ENCODE measurements around the gene HSPA4L.

Gene HSPA4L

DNA sequence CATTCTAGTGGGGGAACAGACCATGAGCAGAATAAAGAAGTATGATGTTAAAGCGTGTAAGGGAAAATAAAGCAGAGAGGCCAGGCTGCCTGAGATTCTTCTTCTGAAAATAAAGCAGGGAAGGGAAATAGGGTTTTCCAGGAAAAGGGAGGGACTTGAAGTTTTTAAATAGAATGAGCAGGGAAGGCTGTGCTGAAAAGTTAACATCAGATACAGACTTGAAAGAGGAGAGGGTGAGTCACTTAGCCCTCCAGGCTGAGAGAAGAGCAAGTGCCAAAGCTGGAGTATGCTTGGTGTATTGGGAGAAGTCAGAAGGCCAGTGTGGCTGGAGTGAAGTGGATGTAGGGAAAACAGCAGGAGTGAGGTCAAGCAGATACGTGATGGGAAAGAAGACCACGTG lies 88.6 kb downstream of the HSPA4L start:
- peak; percentile 31 for DNase-seq

DNA sequence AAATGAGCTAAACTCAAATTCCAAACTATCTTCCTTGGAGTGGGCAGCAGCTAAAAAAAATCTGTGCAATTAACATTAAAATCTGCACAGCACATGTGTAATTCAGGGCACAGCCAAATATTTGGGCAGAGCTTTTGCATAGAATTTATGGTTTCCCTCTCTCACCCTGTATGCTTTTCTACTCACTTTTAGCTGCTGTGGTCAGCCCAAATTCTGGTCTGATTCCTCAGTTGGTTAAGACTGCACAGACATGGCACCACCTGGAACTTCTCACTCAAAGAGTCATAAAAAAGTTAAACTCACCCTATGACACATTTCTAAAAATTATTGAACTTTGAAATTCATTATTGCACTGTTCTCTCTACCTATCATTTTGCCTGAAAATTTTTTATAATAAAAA lies 93.7 kb downstream of the HSPA4L start:
- DNase-seq: no peak

DNA sequence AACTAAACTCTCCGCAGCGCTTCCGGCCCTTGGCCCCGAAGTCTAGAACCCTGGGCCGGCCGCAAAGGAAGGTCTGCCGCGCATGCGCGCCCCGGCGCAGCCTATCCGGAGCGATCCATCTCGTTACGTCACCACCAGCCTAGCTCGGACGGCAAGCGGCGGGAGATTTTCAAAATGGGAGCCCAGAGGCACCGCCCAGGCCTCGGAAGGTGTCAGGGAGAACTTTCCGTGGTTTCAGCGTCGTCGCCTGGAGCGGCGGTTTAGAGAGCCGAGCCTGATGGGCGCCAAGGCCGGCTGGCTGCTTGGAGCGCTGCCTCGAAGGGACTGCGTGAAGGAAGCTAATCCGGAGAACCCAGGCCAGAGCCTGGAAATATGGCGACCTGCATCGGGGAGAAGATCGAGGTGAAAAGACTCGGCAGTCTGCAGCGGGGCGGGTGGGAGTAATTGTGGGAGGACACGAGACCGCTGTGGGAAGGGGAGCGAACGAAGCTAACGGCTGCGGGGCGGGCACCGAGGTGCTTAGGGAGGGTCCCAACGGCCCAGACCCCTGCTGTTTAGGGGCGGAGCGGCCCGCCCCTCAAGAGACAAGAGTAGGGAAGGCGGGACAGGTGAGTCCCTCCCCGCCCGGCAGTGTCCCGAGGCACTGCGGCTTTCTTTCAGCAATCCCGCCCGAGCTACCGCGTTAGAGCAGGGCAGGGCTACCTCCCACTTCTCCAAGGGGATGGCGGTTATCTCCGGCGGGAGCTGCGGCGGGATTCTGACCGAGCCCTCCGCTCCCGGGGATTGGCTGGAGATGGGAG lies 98.8 kb downstream of the HSPA4L start, which contains the start of gene PLK4:
PLK4 (plus strand) TSS at position 131 of the 800 bp plus-strand sequence; CDS start at position 373, 242 bp downstream.
- peak; percentile 98 for DNase-seq

DNA sequence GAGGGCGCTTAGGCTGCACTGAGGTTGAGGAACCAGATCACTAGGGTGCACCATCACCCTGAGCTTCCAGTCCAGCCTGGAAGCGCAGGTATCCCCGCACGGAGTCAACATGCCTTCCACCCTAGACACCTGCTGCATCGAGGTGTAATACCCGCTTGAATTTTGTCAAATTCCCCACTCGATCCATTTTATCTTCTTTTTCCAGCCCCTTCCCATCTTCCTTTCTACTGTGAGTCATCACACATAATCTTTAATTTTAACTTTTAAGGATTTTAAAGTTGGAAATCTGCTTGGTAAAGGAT lies 99.4 kb downstream of the HSPA4L start:
- DNase-seq: no peak

DNA sequence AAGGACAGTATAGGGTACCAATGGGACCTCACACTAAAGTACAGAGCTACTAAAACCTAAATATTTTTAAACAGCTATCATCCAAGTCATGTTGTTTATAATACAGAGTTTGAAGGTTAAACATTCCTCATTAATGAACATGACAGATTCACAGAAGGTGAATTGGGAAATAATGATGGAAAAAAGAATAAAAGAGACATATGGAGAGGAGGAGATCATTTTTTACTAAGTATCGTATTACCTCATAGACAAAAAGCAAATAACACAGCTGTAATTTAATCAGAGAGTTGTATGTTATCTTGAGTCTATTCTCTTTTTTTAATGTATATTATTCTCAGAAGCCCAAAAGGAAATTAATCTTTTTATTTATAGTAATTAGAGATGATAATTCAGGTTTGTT lies 106.4 kb downstream of the HSPA4L start:
- no peak for DNase-seq

DNA sequence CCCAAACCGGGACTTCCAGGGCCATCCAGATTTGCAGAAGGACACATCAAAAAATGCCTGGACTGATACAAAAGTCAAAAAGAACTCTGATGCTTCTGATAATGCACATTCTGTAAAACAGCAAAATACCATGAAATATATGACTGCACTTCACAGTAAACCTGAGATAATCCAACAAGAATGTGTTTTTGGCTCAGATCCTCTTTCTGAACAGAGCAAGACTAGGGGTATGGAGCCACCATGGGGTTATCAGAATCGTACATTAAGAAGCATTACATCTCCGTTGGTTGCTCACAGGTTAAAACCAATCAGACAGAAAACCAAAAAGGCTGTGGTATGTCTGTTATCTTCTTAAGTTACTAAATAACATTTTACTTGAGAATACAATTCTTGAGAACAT lies 107.8 kb downstream of the HSPA4L start:
- no peak for DNase-seq
